ENCODE measurements around the gene SMARCAD1. TPM values are rescaled to one million over a fixed set of nuclear protein-coding genes. Genes with fewer than 3 reads are reported as not detected.

The SMARCAD1 gene
- polyA plus RNA-seq, 2 of the 4 experiments (the other 2 are of a cell fraction): 15.9 to 35.7 TPM

GRCh38 chr4:94235825-94236224 is 28.2 kb downstream of the SMARCAD1 start:
- ChIA-PET CTCF (no interaction called here), POLR2A (no interaction called here)
- Histone ChIP-seq H3K27ac (no peak overlapping the region), H3K4me3 (no peak overlapping the region), H3K9me3 (no peaks in the 10 kb centered on the region), H3K4me2 (no peak overlapping the region), H3K4me1 (no peaks in the 10 kb centered on the region)
- TF ChIP-seq RAD21 (conservative IDR thresholded peaks at IDR 0.05 in 1 of 2, IDR thresholded peaks at IDR 0.05 in 1 of 2) (no peak), RNF2 (IDR thresholded peaks at IDR 0.05; ENCODE audit: borderline replicate concordance, low read depth) (no peak), NR3C1 (IDR thresholded peaks at IDR 0.05) (no peak), ZSCAN20 (CRISPR knock-in tag; IDR thresholded peaks at IDR 0.05) (no peak), EHMT2 (IDR thresholded peaks at IDR 0.05; ENCODE audit: low read depth) (no peak), TFCP2L1 (CRISPR knock-in tag; IDR thresholded peaks at IDR 0.05) (no peak), TP53 (CRISPR knock-in tag; IDR thresholded peaks at IDR 0.05) (no peak)
- DNase-seq (ENCODE audit: low read depth in 1 of 2, low spot score in 1 of 2) (no peak), FAIRE-seq (no peak), ATAC-seq (no peak)

GRCh38 chr4:94237271-94237670 is 29.6 kb downstream of the SMARCAD1 start:
- ChIA-PET CTCF (no interaction called here), POLR2A (no interaction called here)
- DNase-seq (ENCODE audit: low read depth in 1 of 2, low spot score in 1 of 2) (no peak), FAIRE-seq (no peak), ATAC-seq (no peak)
- Histone ChIP-seq H3K4me2 (no peak overlapping the region), H3K4me3 (no peak overlapping the region), H3K4me1 (no peaks in the 10 kb centered on the region), H3K27ac (no peak overlapping the region), H3K9me3 (no peaks in the 10 kb centered on the region)
- 86% methylated on average over 4 of the region's 4 CpGs for WGBS (ENCODE audit: missing lambda C conversion rate)
- TF ChIP-seq ZSCAN20 (CRISPR knock-in tag; IDR thresholded peaks at IDR 0.05): no peak
- TF ChIP-seq, protein P1, sequence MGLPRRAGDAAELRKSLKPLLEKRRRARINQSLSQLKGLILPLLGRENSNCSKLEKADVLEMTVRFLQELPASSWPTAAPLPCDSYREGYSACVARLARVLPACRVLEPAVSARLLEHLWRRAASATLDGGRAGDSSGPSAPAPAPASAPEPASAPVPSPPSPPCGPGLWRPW (IDR thresholded peaks at IDR 0.05): no peak
- TF ChIP-seq MAFK (IDR thresholded peaks at IDR 0.05; ENCODE audit: partially characterized antibody): peak; percentile 69

DNA sequence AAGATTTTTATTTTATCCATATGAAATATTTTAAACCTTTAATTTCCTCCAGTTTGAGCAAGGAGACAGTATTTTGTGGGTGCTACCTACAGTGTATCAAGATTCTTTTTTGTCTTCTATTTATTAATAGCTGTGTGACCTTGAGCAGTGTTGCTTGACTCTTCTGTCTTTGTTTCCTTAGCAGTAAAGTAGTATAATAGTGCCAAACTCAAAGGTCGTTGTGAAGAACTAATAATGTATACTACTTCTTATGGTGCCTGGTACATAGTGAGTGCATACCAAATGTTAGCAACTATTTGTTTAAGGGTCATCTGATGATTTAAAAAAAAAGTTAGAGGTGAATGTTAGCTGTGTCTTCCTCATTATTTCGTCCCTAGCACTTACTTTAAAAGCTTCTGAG is 30.5 kb downstream of the SMARCAD1 start:
- TF ChIP-seq MAZ (IDR thresholded peaks at IDR 0.05; ENCODE audit: borderline replicate concordance, low read depth, low read length): no peak
- TF ChIP-seq SREBF2 (IDR thresholded peaks at IDR 0.05): no peak
- TF ChIP-seq NPAS2 (CRISPR knock-in tag; IDR thresholded peaks at IDR 0.05; ENCODE audit: borderline replicate concordance): no peak
- TF ChIP-seq HOXB5 (CRISPR knock-in tag; IDR thresholded peaks at IDR 0.05): no peak
- TF ChIP-seq, protein P2, sequence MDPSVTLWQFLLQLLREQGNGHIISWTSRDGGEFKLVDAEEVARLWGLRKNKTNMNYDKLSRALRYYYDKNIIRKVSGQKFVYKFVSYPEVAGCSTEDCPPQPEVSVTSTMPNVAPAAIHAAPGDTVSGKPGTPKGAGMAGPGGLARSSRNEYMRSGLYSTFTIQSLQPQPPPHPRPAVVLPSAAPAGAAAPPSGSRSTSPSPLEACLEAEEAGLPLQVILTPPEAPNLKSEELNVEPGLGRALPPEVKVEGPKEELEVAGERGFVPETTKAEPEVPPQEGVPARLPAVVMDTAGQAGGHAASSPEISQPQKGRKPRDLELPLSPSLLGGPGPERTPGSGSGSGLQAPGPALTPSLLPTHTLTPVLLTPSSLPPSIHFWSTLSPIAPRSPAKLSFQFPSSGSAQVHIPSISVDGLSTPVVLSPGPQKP (IDR thresholded peaks at IDR 0.05; ENCODE audit: low read depth, low read length): no peak
- TF ChIP-seq E2F6 (IDR thresholded peaks at IDR 0.05; ENCODE audit: borderline replicate concordance, low read depth): no peak
- no peak for TF ChIP-seq CHD4 (IDR thresholded peaks at IDR 0.05; ENCODE audit: borderline replicate concordance)
- TF ChIP-seq, protein P1 (IDR thresholded peaks at IDR 0.05): no peak
- no peak for TF ChIP-seq BCL3 (IDR thresholded peaks at IDR 0.05)
- TF ChIP-seq ZNF302 (CRISPR knock-in tag; IDR thresholded peaks at IDR 0.05): no peak
- 76% methylated on average over 2 of the region's 2 CpGs for WGBS (ENCODE audit: missing lambda C conversion rate)
- ATAC-seq (no peak), DNase-seq (ENCODE audit: low read depth in 1 of 2, low spot score in 1 of 2) (no peak), FAIRE-seq (no peak)
- POLR2A ChIA-PET: no interaction called here
- Histone ChIP-seq H3K4me2 (no peak overlapping the region), H3K4me3 (no peak overlapping the region), H3K9me3 (no peaks in the 10 kb centered on the region), H3K4me1 (no peaks in the 10 kb centered on the region), H3K27ac (no peak overlapping the region)
- CTCF ChIA-PET: no interaction called here

All from A549 (cell line).